ENCODE measurements around the gene NOX3. TPM values are rescaled to one million over a fixed set of nuclear protein-coding genes. Genes with fewer than 3 reads are reported as not detected.

NOX3 gene
- total and polyA plus RNA-seq, 2 of the 8 experiments (the other 6 are each of a cell fraction or from before 2014, with no cell fraction given) = not detected

GRCh38 chr6:155375801-155376200 lies 79.8 kb downstream of the NOX3 start:
- no peak overlapping the region for H4K91ac ChIP-seq (replicated peaks; ENCODE audit: insufficient read length, low read length)
- H3K9me3 ChIP-seq (ENCODE audit: insufficient read depth in 2 of 2, low read depth in 1 of 2, low read length in 1 of 2) = no peaks in the 10 kb centered on the region
- no peaks in the 10 kb centered on the region for H3K79me1 ChIP-seq (ENCODE audit: low read depth, low read length)
- no peak overlapping the region for H3K4me2 ChIP-seq (ENCODE audit: insufficient read depth in 1 of 2, low read depth in 2 of 2, low read length in 2 of 2)
- H2AFZ ChIP-seq (ENCODE audit: low read length) = no peak overlapping the region
- POLR2A ChIA-PET (ENCODE audit: partially characterized antibody) = no interaction called here
- no peaks in the 10 kb centered on the region for H4K20me1 ChIP-seq (replicated peaks in 1 of 2; ENCODE audit: control insufficient read depth in 1 of 2, insufficient read depth in 2 of 2, low read length in 2 of 2)
- FAIRE-seq (no peak), DNase-seq (ENCODE audit: low read depth in 1 of 2, low spot score in 2 of 2) (no peak)
- 89% methylated on average over 2 of the region's 2 CpGs; no CpG with 5 or more reads in 1 of the 2 experiments for WGBS, 2 experiments (ENCODE audit: extremely low coverage in 1 of 2, insufficient coverage in 1 of 2, insufficient read length in 1 of 2, insufficient replicate concordance in 2 of 2, low coverage in 1 of 2, low lambda C conversion rate in 2 of 2, missing lambda C conversion rate in 1 of 2)
- no peak overlapping the region for H3K4me3 ChIP-seq (ENCODE audit: extremely low read depth in 1 of 4, insufficient read depth in 2 of 4, low read depth in 3 of 4, low read length in 4 of 4)
- no peak overlapping the region for H3K4ac ChIP-seq (replicated peaks; ENCODE audit: insufficient read length, low read depth, low read length)
- H2BK120ac ChIP-seq (replicated peaks; ENCODE audit: low read depth, low read length) = no peak overlapping the region
- H3K56ac ChIP-seq (replicated peaks; ENCODE audit: insufficient read length, low read depth, low read length) = no peak overlapping the region
- no peaks in the 10 kb centered on the region for H3K36me3 ChIP-seq (ENCODE audit: control insufficient read depth in 2 of 4, insufficient read depth in 4 of 4, low read length in 3 of 4)
- H3K27me3 ChIP-seq (replicated peaks in 1 of 4; ENCODE audit: control insufficient read depth in 3 of 4, extremely low read depth in 1 of 4, insufficient read depth in 3 of 4, low read length in 3 of 4) = no peaks in the 10 kb centered on the region
- H2BK12ac ChIP-seq (ENCODE audit: low read depth, low read length) = no peak overlapping the region
- no peak overlapping the region for H3K9ac ChIP-seq (replicated peaks in 1 of 4; ENCODE audit: extremely low read depth in 1 of 4, low read depth in 3 of 4, low read length in 3 of 4)
- H4K5ac ChIP-seq (ENCODE audit: insufficient read length, low read depth, low read length) = no peak overlapping the region
- H2BK20ac ChIP-seq (ENCODE audit: low read length) = no peak overlapping the region
- H3K79me2 ChIP-seq (ENCODE audit: control insufficient read depth in 1 of 2, insufficient read depth in 2 of 2, low read length in 2 of 2) = no peaks in the 10 kb centered on the region
- CTCF ChIA-PET (ENCODE audit: partially characterized antibody) = interaction anchor here (0.6 kb wide), 2 partner anchors 24 to 60 kb away, joined by 3 read pairs; no protein-coding TSS in a partner anchor
- H3K4me1 ChIP-seq (replicated peaks in 1 of 4; ENCODE audit: control insufficient read depth in 3 of 4, insufficient read depth in 4 of 4, low read length in 3 of 4) = no peaks in the 10 kb centered on the region
- no peak overlapping the region for H2BK5ac ChIP-seq (ENCODE audit: low read depth, low read length)
- H3K27ac ChIP-seq (ENCODE audit: low read depth, low read length) = no peak overlapping the region
- no peak overlapping the region for H3K23ac ChIP-seq (ENCODE audit: insufficient read length)
- H2AK5ac ChIP-seq (ENCODE audit: low read depth, low read length) = no peak overlapping the region
- H3K18ac ChIP-seq (ENCODE audit: extremely low read depth, low read length) = no peak overlapping the region
- no peak overlapping the region for H4K8ac ChIP-seq (ENCODE audit: extremely low read depth, insufficient read depth, low read length)
- H3K23me2 ChIP-seq (ENCODE audit: low read depth, low read length) = no peaks in the 10 kb centered on the region
- H3K14ac ChIP-seq (ENCODE audit: insufficient read length) = no peak overlapping the region
- H2BK15ac ChIP-seq (ENCODE audit: low read length) = no peak overlapping the region
- TF ChIP-seq BCL11A (IDR thresholded peaks at IDR 0.05; ENCODE audit: low read depth in 2 of 2, low read length in 2 of 2) (no peak), HDAC2 (IDR thresholded peaks at IDR 0.05; ENCODE audit: borderline replicate concordance in 1 of 2, low read depth in 2 of 2, low read length in 2 of 2) (no peak), TCF12 (IDR thresholded peaks at IDR 0.05; ENCODE audit: low read depth, low read length) (no peak), SAP30 (IDR thresholded peaks at IDR 0.05; ENCODE audit: insufficient read depth, insufficient replicate concordance, low read length) (no peak), ASH2L (IDR thresholded peaks at IDR 0.05; ENCODE audit: low read length) (no peak)
